ENCODE results near the gene KIF6. TPM values are rescaled to one million over a fixed set of nuclear protein-coding genes. Genes with fewer than 3 reads are reported as not detected.

The KIF6 gene
- total RNA-seq, 4 donors from 2014 or later: 0.83 to 2.6 (median 1.1) TPM

DNA sequence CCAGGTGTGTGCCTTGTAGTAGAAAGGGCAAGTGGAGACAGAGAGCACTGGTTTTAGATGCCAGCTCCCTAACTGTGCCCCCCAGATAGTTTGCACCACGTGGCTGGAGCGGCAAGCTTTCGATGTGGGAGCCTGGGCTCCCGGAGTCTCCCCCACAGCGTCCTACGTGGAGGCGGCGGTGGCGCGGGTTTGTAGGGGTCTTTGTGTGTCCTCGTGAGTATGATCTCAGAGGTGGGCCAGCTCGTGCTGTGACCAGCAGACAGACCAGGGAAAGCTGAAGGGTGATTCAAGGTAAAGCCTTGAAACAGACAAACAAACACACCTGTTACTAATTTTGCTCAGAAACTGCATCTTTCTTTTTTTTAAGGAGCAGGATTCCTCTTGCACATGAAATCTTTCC is 397.1 kb downstream of the KIF6 start:
- intact Hi-C loops (cut with DNase I): no loop called here
- no peaks in the 10 kb centered on the region for H3K36me3 ChIP-seq
- peaks cover 0 to 22% (median 0%) of the 10 kb centered on the region in 4 donors for H3K27me3 ChIP-seq
- WGBS: 92% methylated on average over 12 of the region's 12 CpGs
- DNase-seq (ENCODE audit: extremely low spot score): no peak
- H3K27ac ChIP-seq (replicated peaks in 1 of 4): no peak overlapping the region
- H3K4me3 ChIP-seq: no peak overlapping the region
- peaks cover 0 to 7% (median 0%) of the 10 kb centered on the region in 4 donors for H3K4me1 ChIP-seq
- no peaks in the 10 kb centered on the region for H3K9me3 ChIP-seq
- TF ChIP-seq POLR2A (IDR thresholded peaks at IDR 0.05; ENCODE audit: low read depth): no peak
- TF ChIP-seq, protein P1, sequence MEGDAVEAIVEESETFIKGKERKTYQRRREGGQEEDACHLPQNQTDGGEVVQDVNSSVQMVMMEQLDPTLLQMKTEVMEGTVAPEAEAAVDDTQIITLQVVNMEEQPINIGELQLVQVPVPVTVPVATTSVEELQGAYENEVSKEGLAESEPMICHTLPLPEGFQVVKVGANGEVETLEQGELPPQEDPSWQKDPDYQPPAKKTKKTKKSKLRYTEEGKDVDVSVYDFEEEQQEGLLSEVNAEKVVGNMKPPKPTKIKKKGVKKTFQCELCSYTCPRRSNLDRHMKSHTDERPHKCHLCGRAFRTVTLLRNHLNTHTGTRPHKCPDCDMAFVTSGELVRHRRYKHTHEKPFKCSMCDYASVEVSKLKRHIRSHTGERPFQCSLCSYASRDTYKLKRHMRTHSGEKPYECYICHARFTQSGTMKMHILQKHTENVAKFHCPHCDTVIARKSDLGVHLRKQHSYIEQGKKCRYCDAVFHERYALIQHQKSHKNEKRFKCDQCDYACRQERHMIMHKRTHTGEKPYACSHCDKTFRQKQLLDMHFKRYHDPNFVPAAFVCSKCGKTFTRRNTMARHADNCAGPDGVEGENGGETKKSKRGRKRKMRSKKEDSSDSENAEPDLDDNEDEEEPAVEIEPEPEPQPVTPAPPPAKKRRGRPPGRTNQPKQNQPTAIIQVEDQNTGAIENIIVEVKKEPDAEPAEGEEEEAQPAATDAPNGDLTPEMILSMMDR (IDR thresholded peaks at IDR 0.05): no peak
- TF ChIP-seq EP300 (IDR thresholded peaks at IDR 0.05): no peak
- no peak for TF ChIP-seq POLR2AphosphoS5 (IDR thresholded peaks at IDR 0.05)

DNA sequence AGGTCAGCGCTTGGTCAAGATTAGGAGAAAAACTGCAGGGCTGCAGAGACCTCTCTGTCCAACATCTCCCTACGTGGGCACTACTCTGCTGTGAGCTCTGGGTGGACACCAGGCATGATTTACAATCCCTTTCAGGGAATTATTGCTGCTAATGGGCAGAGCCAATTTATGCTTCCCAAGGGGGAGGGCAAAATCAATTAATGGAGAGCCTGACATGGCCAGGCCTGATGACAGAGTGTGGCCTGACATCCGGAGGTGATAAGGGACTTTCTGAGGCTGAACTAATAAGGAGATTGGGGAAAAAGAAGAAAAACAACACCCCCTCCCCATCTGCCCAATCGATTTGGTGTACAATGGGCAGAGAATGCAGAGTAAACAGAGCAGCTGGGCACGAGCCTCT is 397.7 kb downstream of the KIF6 start:
- TF ChIP-seq POLR2AphosphoS5 (IDR thresholded peaks at IDR 0.05): no peak
- TF ChIP-seq EP300 (IDR thresholded peaks at IDR 0.05): no peak
- TF ChIP-seq, protein P1 (IDR thresholded peaks at IDR 0.05): no peak
- no peak for TF ChIP-seq POLR2A (IDR thresholded peaks at IDR 0.05; ENCODE audit: low read depth)
- DNase-seq (ENCODE audit: extremely low spot score): no peak
- Histone ChIP-seq H3K36me3 (no peaks in the 10 kb centered on the region), H3K4me1 (peaks cover 0 to 7% (median 0%) of the 10 kb centered on the region in 4 donors), H3K27ac (replicated peaks in 1 of 4) (no peak overlapping the region), H3K27me3 (peaks cover 0 to 22% (median 0%) of the 10 kb centered on the region in 4 donors), H3K9me3 (no peaks in the 10 kb centered on the region), H3K4me3 (no peak overlapping the region)
- WGBS: 92% methylated on average over 5 of the region's 5 CpGs
- intact Hi-C loops (cut with DNase I): no loop called here

DNA sequence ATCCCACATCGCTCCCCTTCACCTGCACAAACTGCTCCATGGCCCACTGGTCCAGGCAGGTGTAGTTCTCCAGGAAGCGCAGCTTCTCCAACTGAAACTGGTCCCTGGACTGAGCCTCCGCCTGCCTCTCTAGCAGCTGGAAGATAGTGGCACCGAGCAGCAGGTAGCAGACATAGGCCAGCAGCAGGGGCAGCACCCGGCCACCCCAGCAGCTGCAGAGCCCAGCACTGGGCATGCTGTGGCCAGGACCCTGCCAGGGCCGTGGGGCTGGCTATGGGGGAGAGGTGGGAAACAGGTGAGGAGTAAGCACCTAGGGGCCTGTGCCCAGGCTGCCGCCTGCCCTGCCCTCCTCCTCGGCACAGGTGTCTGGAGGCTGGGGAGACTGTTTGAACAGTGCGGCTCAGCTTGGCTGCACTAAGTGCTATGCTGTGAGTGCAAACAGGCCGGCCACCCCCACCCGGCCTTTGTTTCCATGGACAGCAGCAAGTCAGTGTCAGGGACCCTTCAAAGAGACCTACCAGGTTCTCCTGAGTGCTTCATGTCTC is 402.8 kb downstream of the KIF6 start, which contains the start of gene KCNK16:
Gene KCNK16, minus strand, starts transcription at position 397 of the 545 bp plus-strand sequence. Its CDS starts 162 bp downstream, at position 235.
- 95% methylated on average over 4 of the region's 11 CpGs for WGBS
- DNase-seq (ENCODE audit: extremely low spot score): no peak
- H3K27me3 ChIP-seq: peaks cover 0 to 5% (median 0%) of the 10 kb centered on the region in 4 donors
- intact Hi-C loops (cut with DNase I): no loop called here
- no peaks in the 10 kb centered on the region for H3K4me1 ChIP-seq
- peaks cover 0 to 4% (median 0%) of the 10 kb centered on the region in 4 donors for H3K9me3 ChIP-seq
- no peak within 1 kb of the TSS for H3K4me3 ChIP-seq
- no peaks in the 10 kb centered on the region for H3K36me3 ChIP-seq
- no peak within 1 kb of the TSS for H3K27ac ChIP-seq (replicated peaks in 1 of 4)
- TF ChIP-seq EP300 (IDR thresholded peaks at IDR 0.05): no peak
- TF ChIP-seq, protein P1 (IDR thresholded peaks at IDR 0.05): no peak
- TF ChIP-seq POLR2A (IDR thresholded peaks at IDR 0.05; ENCODE audit: low read depth): no peak

DNA sequence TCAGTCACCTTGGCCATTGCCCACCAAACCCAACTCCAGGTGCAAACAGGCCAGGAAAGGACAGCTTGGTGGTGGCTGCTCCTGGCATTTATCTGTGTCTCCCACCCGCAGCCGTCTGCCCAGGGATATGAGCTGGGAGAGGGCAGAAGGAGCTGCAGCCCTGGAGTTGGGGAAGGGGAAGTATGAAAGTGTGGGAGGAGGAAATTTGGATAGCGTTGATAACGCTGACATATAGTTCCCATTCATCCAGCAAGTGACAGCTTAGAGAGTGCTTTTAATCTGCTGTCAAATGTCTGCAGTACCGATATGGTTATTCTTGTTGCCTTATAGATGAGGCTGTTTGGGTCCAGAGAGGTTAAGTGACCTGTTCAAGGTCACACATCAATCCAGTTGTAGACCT is 403.4 kb downstream of the KIF6 start:
- WGBS: 53% methylated on average over 5 of the region's 5 CpGs
- Histone ChIP-seq H3K27ac (replicated peaks in 1 of 4) (no peak overlapping the region), H3K27me3 (peaks cover 0 to 2% (median 0%) of the 10 kb centered on the region in 4 donors), H3K9me3 (peaks cover 0 to 4% (median 0%) of the 10 kb centered on the region in 4 donors), H3K4me3 (no peak overlapping the region), H3K36me3 (no peaks in the 10 kb centered on the region), H3K4me1 (no peaks in the 10 kb centered on the region)
- no peak for DNase-seq (ENCODE audit: extremely low spot score)
- intact Hi-C loops (cut with DNase I): no loop called here
- no peak for TF ChIP-seq EP300 (IDR thresholded peaks at IDR 0.05)
- TF ChIP-seq, protein P1 (IDR thresholded peaks at IDR 0.05): no peak
- no peak for TF ChIP-seq POLR2AphosphoS5 (IDR thresholded peaks at IDR 0.05)
- TF ChIP-seq POLR2A (IDR thresholded peaks at IDR 0.05; ENCODE audit: low read depth): no peak

Measured in esophagus muscularis mucosa (tissue), 4 donors.